ENCODE data around the gene ENTPD7. TPM values are rescaled to one million over a fixed set of nuclear protein-coding genes. Genes with fewer than 3 reads are reported as not detected.

Gene ENTPD7
- polyA plus RNA-seq, 1 donor from 2014 or later = 4.1 TPM

DNA sequence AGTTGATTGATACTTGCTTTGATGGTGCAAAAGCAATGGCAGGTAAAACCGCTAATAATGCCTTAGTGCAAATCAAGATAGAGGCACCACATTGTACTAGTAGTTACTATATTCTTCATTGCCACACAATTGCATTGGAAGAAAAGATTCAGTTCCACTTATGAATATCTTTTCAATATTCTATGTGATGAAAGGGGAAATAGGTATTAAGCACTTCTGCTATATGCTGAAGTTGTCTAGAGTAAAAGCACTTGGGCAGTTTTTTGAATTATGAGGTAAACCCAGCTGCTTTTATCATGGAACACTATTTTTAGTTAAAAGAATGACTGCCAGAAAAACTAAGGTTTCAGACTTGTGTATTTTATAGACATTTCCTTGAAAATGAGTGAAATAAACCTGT lies 15.5 kb downstream of the ENTPD7 start:
- no peaks in the 10 kb centered on the region for H3K9me3 ChIP-seq (ENCODE audit: low read length)
- no peak for TF ChIP-seq CTCF (IDR thresholded peaks at IDR 0.05; ENCODE audit: poor library complexity, severe bottlenecking)
- no peak for TF ChIP-seq RAD21 (conservative IDR thresholded peaks at IDR 0.05)
- no peak for TF ChIP-seq EZH2 (IDR thresholded peaks at IDR 0.05; ENCODE audit: borderline replicate concordance, insufficient read depth, low read length, poor library complexity, severe bottlenecking)
- no peak for TF ChIP-seq SMC3 (conservative IDR thresholded peaks at IDR 0.05; ENCODE audit: poor library complexity)
- no peak for TF ChIP-seq POLR2AphosphoS5 (IDR thresholded peaks at IDR 0.05)
- no peak for TF ChIP-seq REST (IDR thresholded peaks at IDR 0.05; ENCODE audit: borderline replicate concordance)
- no peak for TF ChIP-seq MXI1 (conservative IDR thresholded peaks at IDR 0.05; ENCODE audit: poor library complexity, severe bottlenecking)
- no peak for TF ChIP-seq TAF1 (IDR thresholded peaks at IDR 0.05; ENCODE audit: low read depth)
- TF ChIP-seq EP300 (conservative IDR thresholded peaks at IDR 0.05; ENCODE audit: poor library complexity, severe bottlenecking) = no peak
- H3K27ac ChIP-seq (ENCODE audit: low read length) = no peak overlapping the region
- no peaks in the 10 kb centered on the region for H3K79me2 ChIP-seq (replicated peaks; ENCODE audit: insufficient read depth, low read length)
- no peak overlapping the region for H3K9ac ChIP-seq (ENCODE audit: low read length)
- no peak overlapping the region for H3K4me3 ChIP-seq (ENCODE audit: low read length)
- H4K20me1 ChIP-seq (ENCODE audit: insufficient read depth) = no peaks in the 10 kb centered on the region
- no peaks in the 10 kb centered on the region for H3K36me3 ChIP-seq (ENCODE audit: insufficient read depth, low read length)
- H3K27me3 ChIP-seq (ENCODE audit: insufficient read depth, low read depth, low read length) = no peaks in the 10 kb centered on the region
- H2AFZ ChIP-seq (ENCODE audit: low read depth, low read length) = no peak overlapping the region
- H3F3A ChIP-seq (ENCODE audit: insufficient read depth, low read length, poor library complexity, severe bottlenecking) = no peaks in the 10 kb centered on the region
- no peaks in the 10 kb centered on the region for H3K9me2 ChIP-seq (ENCODE audit: insufficient read depth, low read length)
- no peak overlapping the region for H3K4me2 ChIP-seq (ENCODE audit: low read length)

GRCh38 chr10:99676426-99676825 lies 17.1 kb downstream of the ENTPD7 start:
- no peaks in the 10 kb centered on the region for H3K36me3 ChIP-seq (ENCODE audit: insufficient read depth, low read length)
- H3K27me3 ChIP-seq (ENCODE audit: insufficient read depth, low read depth, low read length) = no peaks in the 10 kb centered on the region
- no peaks in the 10 kb centered on the region for H3F3A ChIP-seq (ENCODE audit: insufficient read depth, low read length, poor library complexity, severe bottlenecking)
- H3K9ac ChIP-seq (ENCODE audit: low read length) = no peak overlapping the region
- H3K79me2 ChIP-seq (replicated peaks; ENCODE audit: insufficient read depth, low read length) = no peaks in the 10 kb centered on the region
- no peak for TF ChIP-seq EP300 (conservative IDR thresholded peaks at IDR 0.05; ENCODE audit: poor library complexity, severe bottlenecking)
- TF ChIP-seq CTCF (IDR thresholded peaks at IDR 0.05; ENCODE audit: poor library complexity, severe bottlenecking) = no peak
- no peak overlapping the region for H2AFZ ChIP-seq (ENCODE audit: low read depth, low read length)
- no peaks in the 10 kb centered on the region for H3K9me3 ChIP-seq (ENCODE audit: low read length)
- no peak overlapping the region for H3K4me3 ChIP-seq (ENCODE audit: low read length)
- no peak overlapping the region for H3K4me2 ChIP-seq (ENCODE audit: low read length)
- H3K9me2 ChIP-seq (ENCODE audit: insufficient read depth, low read length) = no peaks in the 10 kb centered on the region
- H4K20me1 ChIP-seq (ENCODE audit: insufficient read depth) = no peaks in the 10 kb centered on the region
- no peak overlapping the region for H3K27ac ChIP-seq (ENCODE audit: low read length)

All from neural cell (in vitro differentiated cells).